Measurements from ENCODE around the gene UBALD1.

Gene UBALD1

DNA sequence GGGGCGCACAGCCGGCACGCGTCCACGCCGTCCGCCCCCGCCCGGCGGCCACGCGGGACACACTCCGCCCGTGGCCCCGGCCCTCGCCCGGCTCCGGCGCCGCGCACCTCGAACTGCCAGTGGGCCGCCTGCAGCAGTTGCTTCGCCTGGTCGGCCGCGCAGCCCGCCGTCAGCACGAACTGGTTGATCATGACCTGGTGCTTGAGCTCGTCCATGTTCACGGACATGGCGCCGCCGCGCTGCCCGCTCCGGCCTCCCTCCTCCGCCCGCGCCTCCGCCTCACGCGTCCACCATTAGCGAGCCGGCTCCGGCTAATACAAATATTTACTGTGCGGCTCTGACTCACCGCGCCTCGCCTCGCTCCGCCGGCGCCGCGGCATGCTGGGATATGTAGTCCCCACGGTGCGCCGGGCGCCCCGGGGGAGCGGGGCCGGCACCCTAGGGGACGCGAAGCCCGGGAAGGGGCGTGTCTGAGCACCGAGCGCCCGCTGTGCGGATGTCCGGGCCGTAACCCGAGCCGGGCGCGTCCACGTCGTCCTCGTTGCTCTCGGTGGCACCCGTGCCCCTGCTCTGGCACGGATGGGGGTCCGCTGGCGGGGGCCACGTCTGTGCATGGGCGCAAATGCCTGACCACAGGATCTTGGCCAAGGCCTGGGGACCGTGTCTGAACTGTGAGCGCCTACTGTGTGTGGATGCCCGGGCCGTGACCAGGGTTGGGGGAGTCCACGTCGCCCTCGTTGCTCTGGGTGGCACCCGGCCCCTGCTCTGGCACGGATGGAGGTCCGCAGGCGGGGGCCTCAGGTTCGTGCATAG, at the start of gene UBALD1:
UBALD1 (minus strand) TSS at position 318 of the 813 bp plus-strand sequence; CDS start at position 227, 91 bp downstream.
- no peak for DNase-seq (ENCODE audit: low read depth, low spot score)

DNA sequence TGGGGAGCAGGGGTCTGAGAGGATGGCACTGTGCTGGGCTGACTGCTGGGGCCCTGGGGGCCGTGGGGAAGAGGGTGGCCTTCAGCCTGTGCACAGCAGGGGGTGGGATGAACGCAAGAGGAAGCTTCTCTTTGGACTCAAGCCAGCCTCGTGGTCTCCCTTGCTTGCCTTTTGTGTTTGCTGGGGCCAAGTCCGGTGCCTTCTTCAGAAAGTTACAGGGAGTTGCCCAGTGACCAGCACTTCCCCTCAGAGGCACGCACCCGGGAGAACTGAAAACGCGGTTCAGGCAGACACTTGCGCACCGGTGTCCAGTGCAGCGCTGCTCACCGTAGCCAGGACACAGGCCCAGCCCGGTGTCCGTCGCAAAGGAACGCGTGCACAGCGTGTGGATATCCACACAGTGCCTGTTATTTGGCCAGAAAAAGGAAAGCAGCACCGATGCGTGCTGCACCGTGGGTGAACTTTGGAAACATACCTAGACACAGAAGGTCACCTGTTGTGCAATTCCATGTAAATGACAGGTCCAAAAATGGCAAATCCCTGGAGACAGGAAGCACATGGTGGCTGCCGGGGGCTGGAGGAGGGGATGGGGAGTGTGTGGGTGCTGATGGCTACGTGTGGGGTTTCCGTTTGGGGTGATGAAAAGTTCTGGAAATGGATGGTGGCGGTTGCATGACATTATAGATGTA, 49.2 kb upstream of the UBALD1 start:
- DNase-seq (ENCODE audit: low read depth, low spot score): no peak

DNA sequence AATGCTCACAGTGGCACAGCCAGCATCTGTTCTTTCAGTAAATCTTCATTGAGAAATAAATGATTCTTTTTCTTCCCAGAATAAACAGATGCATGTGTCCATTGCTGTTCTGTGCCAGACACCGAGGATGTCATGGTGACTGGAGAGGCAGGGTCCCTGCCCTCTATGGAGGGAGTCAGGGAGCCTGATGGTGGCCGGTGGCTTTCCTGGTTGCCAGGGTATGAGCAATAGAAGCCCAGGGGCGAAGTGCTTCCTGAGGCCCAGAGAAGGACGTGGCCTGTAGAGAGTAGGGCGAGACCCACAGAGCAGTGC, 48.7 kb upstream of the UBALD1 start:
- no peak for DNase-seq (ENCODE audit: low read depth, low spot score)

DNA sequence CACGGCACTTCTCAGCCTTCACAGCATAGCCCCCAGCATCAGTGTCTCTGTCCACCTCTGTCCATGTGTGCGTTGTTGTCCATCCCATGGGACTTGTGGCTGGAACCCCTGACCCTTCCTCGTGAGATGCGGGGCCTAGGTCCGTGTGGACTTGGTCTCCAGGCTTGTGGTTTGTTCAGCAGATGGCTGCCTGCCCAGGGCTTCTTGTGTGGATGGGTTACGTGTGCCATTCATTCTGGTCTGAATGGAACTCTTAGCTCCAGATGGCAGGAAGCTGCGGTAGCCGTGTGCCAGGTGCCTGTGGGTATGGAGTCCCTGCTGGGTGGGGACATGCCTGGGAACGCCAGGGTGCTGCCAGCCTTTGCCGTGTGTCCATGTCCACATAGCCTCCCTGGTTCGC, 47.0 kb upstream of the UBALD1 start:
- no peak for DNase-seq (ENCODE audit: low read depth, low spot score)

DNA sequence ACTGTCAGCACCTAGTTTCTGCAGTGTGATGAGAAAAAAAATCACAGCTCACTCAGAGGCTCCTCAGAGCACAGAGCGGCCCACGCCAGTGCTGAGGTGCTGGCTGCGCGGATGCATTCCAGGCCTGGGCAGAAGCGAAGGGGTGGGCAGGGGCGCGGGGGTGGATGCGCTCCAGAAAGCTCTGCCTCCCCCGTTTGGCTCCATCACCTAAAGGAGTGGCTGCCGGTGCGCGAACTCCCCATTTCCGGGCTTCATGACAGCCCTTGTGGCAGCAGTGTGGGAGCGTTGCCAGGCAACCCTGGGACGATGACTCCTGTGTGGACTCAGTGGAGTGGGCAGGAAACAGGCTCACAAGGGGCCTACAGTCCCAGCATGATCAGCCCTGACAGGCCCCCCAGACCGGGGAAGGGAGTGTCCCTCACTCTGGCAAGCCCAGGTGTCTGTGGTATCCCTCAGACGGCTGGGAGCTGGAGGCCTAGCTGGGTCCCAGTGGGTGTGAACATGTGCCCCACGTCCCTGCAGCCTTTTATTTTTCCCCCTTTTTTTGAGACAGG, 45.8 kb upstream of the UBALD1 start:
- no peak for DNase-seq (ENCODE audit: low read depth, low spot score)

DNA sequence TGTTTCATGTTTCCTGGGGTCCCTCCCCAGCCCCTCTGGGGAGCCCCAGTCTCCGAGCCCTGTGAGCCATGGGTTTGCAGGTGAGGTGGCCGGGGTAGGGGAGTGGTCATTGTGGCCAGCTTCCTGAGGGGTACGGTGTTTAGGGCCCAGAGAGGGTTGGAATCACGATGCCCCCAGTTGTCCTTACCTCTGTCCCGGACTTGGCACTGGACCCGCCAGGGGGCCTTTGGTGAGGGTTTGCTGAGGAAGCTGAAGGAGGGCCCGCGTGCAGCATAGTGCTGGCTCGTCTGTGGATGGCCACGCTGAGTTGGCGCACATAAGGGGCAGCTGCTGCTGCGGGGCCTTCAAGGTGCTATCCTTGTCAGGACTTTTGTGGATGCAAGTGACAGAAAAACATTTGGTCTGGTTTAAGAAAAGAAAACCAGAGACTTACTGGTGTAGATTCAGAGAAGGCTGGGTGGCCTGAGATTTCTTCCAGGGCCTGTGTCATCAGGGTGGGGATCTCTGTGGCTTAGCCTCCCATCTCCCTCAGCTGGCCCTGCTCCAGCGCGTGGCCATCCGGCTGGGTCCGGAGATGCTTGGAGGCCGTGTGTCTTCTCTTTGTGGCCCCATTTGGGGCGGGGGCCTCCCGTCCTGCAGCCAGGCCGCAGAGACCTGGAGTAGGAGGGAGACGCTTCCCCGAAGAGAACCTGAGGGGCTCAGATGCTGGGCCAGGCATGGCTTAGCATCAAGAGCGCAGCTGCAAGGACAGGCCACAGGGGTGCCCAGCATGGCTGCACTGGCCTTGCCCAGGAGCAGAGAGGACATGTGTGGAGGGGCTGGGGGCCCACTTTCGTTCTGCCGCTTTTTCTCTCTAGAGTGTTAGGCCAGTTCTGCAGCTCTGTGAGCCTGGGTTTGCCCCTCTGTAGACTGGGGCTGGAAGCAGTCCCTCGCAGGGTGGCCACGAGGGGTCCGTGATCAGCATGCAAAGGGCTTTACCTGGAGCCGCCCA, 45.0 kb upstream of the UBALD1 start:
- DNase-seq (ENCODE audit: low read depth, low spot score): no peak

DNA sequence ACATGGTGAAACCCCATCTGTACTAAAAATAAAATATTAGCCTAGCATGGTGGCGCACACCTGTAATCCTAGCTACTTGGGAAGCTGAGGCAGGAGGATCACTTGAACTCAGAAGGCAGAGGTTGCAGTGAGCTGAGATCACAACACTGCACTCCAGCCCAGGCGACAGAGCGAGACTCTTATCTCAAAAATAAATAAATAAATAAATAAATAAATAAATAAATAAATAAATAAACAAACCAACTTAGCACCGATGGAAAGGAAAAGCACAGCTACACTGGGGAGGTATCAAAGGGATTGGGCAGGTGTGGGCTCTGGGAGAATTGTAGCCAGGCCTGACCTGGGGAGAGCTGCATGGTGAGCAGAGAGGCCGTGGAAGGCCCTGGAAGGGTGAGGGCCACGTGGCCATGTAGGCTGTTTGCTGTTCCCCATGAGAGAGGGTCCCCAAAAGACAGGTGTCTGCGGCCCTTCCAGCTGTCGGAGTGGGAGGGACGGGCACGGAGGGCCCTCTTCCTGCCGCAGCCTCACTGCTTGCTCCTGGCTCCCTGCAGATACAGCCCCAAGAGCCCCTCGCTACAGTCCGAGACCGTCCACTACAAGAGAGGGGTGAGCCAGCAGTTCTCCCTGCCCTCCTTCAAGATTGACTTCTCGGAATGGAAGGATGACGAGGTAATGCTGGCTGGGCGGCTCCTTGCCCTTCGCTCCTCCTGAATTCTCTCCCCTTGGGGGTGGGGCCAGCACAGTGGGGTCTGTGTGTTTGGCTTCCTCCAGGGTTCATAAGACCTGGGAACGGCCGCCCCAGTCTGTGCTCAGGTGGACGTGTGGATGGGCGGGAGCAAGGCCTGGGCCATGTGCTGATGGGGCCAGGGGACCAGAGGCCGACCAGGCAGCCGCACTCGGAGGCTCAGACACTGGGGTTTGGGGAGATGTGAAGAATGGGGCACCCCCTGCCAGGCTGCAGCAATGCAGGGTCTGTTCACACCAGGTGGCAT, 42.3 kb upstream of the UBALD1 start:
- no peak for DNase-seq (ENCODE audit: low read depth, low spot score)

DNA sequence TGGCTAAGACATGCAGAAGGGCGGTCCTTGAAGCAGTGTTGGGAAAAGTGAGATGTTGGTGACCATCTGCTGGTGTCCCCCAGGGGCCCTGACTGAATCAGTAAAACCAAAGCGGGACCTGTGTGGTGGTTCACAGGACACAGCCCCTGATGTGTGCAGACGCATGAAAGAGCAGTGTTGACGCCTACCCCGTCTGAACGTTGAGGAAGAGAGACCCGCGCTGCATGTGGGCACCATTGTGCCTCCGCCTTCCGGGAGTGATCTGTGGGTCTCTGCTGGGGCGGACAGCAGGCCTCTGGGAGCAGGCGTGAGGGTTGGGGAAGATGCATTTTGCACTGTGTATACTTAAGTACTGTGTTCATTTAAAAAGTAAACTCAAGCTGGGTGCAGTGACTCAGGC, 41.5 kb upstream of the UBALD1 start:
- no peak for DNase-seq (ENCODE audit: low read depth, low spot score)

DNA sequence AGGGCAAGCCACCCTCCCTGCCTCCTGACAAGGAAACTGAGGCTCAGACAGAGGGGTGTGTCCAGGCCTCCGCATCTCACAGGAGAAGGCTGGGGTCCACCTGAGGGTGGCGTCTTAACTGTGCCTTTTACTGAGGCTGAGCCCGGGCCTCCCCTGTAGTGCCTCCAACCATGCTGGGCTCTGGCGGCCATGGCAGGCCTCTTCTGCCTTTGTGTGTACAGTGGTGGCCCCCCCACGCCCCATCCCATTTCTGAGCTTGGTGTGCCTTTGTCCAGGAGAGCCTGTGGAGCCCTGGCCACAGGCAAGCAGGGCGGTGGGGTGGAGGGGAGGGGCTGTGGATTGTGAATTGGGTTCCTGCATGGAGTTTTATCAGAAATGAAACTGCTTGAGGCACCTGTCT, 41.1 kb upstream of the UBALD1 start:
- DNase-seq (ENCODE audit: low read depth, low spot score): no peak

DNA sequence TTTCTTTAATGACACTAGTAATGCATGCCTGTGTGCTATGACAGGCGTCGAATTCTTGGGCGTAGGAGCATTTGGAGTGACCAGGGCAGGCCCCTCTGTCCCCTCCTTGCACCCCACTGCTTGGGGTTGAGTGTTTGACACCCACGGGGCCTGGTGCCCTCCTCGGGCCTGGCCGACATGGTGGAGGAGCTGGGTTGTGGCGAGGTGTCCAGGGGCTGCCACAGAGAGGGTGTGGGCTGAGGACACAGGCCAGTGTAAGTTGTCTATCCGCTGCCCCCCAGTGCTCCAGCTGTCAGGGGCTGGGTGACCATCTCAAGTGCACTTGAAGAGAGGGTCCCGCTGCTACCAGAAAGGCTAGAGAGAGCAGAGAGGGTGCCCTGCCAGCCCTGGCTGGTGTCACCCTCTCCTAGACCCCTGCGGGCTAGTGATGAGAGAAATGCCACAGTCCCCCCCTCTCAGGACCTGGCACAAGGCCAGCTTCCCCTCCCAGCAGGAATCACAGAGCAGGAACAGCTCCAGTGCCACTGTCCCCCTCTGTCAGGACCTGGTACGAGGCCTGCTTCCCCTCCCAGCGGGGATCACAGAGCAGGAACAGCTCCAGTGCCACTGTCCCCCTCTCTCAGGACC, 40.4 kb upstream of the UBALD1 start:
- DNase-seq (ENCODE audit: low read depth, low spot score): no peak

DNA sequence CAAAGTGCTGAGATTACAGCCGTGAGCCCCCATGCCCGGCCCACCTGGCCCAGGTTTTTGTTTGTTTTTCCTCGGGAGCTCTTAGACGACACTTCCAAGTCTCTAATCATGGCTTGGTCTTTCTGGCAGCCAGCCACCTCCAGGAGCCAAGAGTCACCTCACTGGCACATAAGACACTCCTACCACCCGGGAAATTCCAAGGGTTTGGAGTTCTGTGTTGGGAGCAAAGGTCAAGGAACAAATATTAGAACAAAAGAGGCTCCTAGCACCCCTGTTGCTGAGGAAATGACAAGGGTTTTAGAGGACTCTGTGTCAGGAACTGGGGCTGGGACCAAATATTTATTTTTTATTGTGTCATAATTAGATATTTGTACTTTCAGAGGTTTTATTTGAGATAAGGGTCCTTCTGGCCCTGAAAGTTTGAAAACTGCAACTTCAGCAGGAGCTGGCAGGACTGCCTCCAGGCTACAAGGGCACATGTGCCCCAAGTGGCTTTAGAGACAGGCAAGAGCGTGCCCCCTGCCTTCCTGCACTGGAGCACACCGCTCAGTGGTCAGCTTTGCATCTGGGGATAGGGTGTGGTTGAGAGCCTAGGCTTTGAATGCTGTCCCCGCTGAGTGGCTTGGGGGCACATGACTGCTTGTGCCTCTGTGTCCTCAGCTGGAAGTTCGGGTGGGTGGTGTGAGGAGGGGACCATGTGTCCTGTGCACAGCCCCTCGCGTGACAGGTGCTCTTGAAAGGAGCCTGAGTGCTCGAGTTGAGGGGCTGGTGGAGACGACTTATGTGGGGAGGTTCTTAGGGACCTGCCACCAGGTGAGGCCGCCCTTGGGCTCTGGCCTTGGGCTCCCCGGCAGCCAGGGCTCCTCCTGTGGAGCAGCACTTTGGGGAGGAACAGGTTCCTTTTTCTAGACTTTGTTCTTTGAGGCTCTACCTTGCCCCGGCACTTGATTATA, 39.6 kb upstream of the UBALD1 start:
- DNase-seq (ENCODE audit: low read depth, low spot score): no peak

DNA sequence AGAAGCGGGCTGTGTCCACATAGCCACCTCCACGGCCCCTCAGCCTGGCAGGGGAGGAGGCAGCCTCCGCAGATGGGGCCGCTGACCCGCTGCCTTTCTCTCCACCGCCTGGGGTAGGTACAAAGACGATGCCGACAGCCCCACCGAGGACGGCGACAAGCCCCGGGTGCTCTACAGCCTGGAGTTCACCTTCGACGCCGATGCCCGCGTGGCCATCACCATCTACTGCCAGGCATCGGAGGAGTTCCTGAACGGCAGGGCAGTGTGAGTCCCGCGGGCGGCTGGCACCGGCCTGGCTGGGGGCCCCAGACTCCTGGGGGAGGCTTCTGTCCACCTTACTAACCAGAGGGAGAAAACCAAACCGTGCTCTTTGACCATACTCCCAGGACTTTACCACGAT, 37.9 kb upstream of the UBALD1 start:
- no peak for DNase-seq (ENCODE audit: low read depth, low spot score)

DNA sequence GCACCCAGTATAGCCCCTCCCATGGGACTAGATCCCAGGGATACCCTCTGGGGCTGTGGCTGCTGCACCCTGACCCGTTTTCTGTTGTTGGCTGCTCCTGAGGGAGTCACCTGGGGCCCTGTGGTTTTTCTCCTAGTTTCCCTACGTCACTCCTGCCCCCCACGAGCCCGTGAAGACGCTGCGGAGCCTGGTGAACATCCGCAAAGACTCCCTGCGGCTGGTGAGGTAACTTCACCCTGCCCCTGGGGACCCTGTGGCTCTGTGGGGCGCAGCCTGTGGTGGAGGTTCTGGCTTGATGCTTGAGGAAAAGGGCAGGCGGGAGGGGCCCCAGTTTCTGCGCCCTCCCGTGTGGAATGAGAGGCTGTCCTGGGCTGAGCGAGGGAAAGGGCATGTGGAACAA, 37.1 kb upstream of the UBALD1 start:
- no peak for DNase-seq (ENCODE audit: low read depth, low spot score)

DNA sequence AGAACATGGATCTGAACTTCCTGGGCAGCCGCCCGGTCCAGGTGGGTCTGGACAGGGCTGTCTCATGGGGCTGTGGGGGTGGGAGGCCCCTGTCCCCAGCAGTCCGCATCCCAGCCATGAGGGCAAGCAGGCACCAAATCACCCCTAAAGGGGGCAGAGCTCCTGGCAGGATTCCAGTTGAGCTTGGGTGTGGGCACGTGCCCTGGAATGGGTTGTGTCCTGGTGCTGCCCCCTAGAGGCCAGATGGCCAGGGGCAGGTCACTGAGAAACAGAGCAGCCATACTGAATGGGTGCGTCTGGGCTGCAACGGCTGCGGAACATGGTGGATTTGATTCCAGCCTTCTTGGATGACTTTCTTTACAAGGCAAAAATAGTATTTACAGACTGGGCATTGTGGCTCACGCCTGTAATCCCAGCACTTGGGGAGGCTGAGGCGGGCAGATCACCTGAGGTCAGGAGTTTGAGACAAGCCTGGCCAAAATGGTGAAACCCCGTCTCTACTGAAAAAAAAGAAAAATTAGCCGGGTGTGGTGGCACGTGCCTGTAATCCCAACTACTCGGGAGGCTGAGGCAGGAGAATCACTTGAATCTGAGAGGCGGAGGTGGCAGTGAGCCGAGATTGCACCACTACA, 35.9 kb upstream of the UBALD1 start:
- DNase-seq (ENCODE audit: low read depth, low spot score): peak; percentile 61

DNA sequence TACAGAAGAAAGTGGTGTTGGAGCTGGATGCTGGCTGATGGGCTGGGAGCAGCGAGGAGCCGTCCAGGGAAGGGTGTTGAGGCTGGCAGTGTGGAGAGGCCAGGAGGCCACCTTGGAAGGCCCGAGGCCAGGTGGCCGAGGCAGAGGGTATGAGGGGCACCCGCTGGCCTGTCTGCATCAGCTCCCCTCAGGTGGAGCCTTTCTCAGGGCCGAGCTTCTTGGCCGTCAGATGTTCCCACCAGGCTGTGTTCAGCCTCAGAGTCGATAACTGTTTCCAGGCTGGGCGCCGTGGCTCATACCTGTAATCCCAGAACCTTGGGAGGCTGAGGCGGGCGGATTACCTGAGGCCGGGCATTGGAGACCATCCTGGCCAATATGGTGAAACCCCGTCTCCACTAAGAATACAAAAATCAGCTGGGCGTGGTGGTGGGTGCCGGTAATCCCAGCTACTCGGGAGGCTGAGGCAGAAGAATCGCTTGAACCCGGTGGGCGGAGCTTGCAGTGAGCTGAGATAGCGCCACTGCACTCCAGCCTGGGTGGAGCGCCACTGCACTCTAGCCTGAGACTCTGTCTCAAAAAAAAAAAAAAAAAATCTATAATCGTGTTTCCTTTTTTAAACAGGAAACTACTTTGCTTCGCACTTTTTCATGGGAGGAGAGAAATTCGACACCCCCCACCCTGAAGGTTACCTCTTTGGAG, 35.2 kb upstream of the UBALD1 start:
- no peak for DNase-seq (ENCODE audit: low read depth, low spot score)

DNA sequence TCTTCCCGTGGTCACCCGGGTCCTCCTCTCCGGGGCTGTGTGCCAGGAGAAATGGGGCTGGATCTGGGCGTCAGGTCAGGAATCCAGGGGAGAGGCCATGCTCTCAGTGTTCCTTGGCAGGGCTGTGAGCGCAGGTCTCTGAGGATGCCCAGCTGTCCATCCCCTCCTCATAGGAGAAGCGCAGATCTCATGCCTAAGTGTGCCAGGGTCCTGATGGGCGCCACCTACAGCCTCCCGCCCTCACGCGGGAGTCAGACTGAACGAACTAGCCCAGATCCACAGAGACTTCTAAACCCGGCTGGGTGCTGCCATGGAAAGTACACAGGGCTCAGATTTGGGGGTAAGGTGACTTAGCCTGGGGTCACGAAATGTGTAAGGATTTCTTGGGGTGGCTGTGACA, 34.2 kb upstream of the UBALD1 start:
- DNase-seq (ENCODE audit: low read depth, low spot score): no peak

DNA sequence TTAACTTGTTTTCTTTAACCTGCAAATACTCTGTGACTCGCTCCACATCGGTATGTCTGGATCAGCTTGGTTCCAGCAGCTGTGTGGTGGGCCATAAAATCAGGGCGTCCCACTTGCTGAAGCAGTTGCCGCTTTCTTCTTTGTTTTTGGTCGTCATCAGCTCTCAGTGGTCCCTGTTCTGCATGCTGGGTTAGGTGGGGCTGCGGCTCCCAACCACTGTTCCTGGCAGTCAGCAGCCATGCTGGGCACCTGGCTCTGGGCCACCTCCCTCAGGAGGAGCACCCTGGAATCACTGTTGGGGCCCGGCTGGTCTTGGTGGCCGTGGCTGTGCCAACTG, 32.9 kb upstream of the UBALD1 start:
- no peak for DNase-seq (ENCODE audit: low read depth, low spot score)

Measured in iPS DF 19.7 (cell line).